SK-N-SH (cell line): ENCODE data around the gene ABCD2. TPM values are rescaled to one million over a fixed set of nuclear protein-coding genes. Genes with fewer than 3 reads are reported as not detected.

ENCODE experiments used
- CTCF ChIA-PET: fragments of 300-600, 350-600 bp; formaldehyde crosslinking; extraction: SDS; loops from one replicate; lab custom pipeline; 2021; lab: Yijun Ruan, JAX
- POLR2A ChIA-PET: fragments of 350-600 bp; sonication (Branson Sonifier 250); formaldehyde crosslinking; extraction: SDS; loops from one replicate; lab custom pipeline; 2020; ENCODE audit warnings: antibody characterized with exemption, inconsistent platforms; lab: Yijun Ruan, JAX
- DNase-seq: peaks from one replicate; pipeline ENCODE4 v3.0.0; 2012
- H2AFZ ChIP-seq: fragments of 200-600 bp; sonication (generic); 2 replicates; pipeline ENCODE4 v1.8.1; 2016; ENCODE audit warnings: antibody characterized with exemption, mild to moderate bottlenecking, low read depth
- H3F3A ChIP-seq: fragments of 200-600 bp; sonication (generic); replicated peaks from 2 replicates; pipeline ENCODE3; 2016; ENCODE audit warnings: antibody characterized with exemption, mild to moderate bottlenecking; ENCODE audit not compliant: insufficient read depth
- H3K27ac ChIP-seq, 2 experiments: fragments of 200-500 bp in 1 of 2; fragments of 200-600 bp in 1 of 2; sonication (Bioruptor generic) in 1 of 2; sonication (generic), shearing (Covaris generic) in 1 of 2; 2 replicates each; pipeline versions ENCODE4 v1.5.1 to v1.6.1; 2014 to 2016; ENCODE audit warnings: low read depth in 2 of 2, inconsistent platforms in 1 of 2, low read length in 1 of 2, mild to moderate bottlenecking in 1 of 2, mixed read lengths in 1 of 2
- H3K27me3 ChIP-seq: fragments of 200-600 bp; sonication (generic), shearing (Covaris generic); 2 replicates; pipeline ENCODE4 v1.6.1; 2016; ENCODE audit warnings: mixed run types; ENCODE audit not compliant: insufficient read depth
- H3K36me3 ChIP-seq, 2 experiments: fragments of 200-500 bp in 1 of 2; fragments of 200-600 bp in 1 of 2; sonication (Bioruptor generic) in 1 of 2; sonication (generic) in 1 of 2; replicated peaks in 1 of 2; 2 replicates each; pipeline versions ENCODE3 to v1.5.1; 2014 to 2016; ENCODE audit warnings: low read length in 1 of 2, mild to moderate bottlenecking in 1 of 2; ENCODE audit not compliant: insufficient read depth in 2 of 2, control insufficient read depth in 1 of 2
- H3K4me1 ChIP-seq, 2 experiments: fragments of 200-500 bp in 1 of 2; fragments of 200-600 bp in 1 of 2; sonication (Bioruptor generic) in 1 of 2; sonication (generic), shearing (Covaris generic) in 1 of 2; 2 replicates each; pipeline versions ENCODE4 v1.5.1 to v1.6.1; 2014 to 2016; ENCODE audit warnings: low read depth in 1 of 2, low read length in 1 of 2, mixed run types in 1 of 2; ENCODE audit not compliant: insufficient read depth in 2 of 2, control insufficient read depth in 1 of 2
- H3K4me2 ChIP-seq: fragments of 200-600 bp; sonication (generic), shearing (Covaris generic); 2 replicates; pipeline ENCODE4 v1.6.1; 2017; ENCODE audit warnings: mixed run types
- H3K4me3 ChIP-seq, 2 experiments: fragments of 200-500 bp in 1 of 2; fragments of 200-600 bp in 1 of 2; sonication (Bioruptor generic) in 1 of 2; sonication (generic), shearing (Covaris generic) in 1 of 2; 2 replicates each; pipeline versions ENCODE4 v1.5.1 to v1.8.1; 2014 to 2016; ENCODE audit warnings: low read depth in 2 of 2, inconsistent platforms in 1 of 2, low read length in 1 of 2, mild to moderate bottlenecking in 1 of 2, mixed read lengths in 1 of 2, moderate library complexity in 1 of 2
- H3K79me2 ChIP-seq: fragments of 200-600 bp; sonication (generic); 2 replicates; pipeline ENCODE4 v1.8.1; 2017; ENCODE audit warnings: mild to moderate bottlenecking; ENCODE audit not compliant: insufficient read depth
- H3K9ac ChIP-seq: fragments of 200-600 bp; sonication (generic); 2 replicates; pipeline ENCODE4 v1.6.1; 2017; ENCODE audit warnings: mixed run types
- H3K9me2 ChIP-seq: fragments of 200-600 bp; sonication (generic); 2 replicates; pipeline ENCODE4 v1.6.1; 2017; ENCODE audit warnings: mixed run types
- H3K9me3 ChIP-seq: fragments of 200-600 bp; sonication (generic); 2 replicates; pipeline ENCODE4 v1.6.1; 2017; ENCODE audit warnings: mixed run types, mild to moderate bottlenecking, moderate library complexity
- H4K20me1 ChIP-seq: fragments of 200-600 bp; sonication (generic); 2 replicates; pipeline ENCODE4 v1.6.1; 2017; ENCODE audit warnings: mild to moderate bottlenecking, mixed run types; ENCODE audit not compliant: insufficient read depth
- CHD2 ChIP-seq: fragments of 150-350 bp; IDR thresholded peaks from 2 replicates; pipeline ENCODE4 v1.6.1; 2018; ENCODE audit warnings: low read length; ENCODE audit not compliant: partially characterized antibody
- EP300 ChIP-seq, 2 experiments: IDR thresholded peaks; 2 replicates each; pipeline versions ENCODE4 v1.4.0 to v1.6.1; 2012; ENCODE audit warnings: borderline replicate concordance in 1 of 2, low read depth in 1 of 2, low read length in 1 of 2
- EZH2phosphoT487 ChIP-seq: fragments of 200-600 bp; sonication (generic); IDR thresholded peaks from 2 replicates; pipeline ENCODE4 v1.6.1; 2017; ENCODE audit warnings: low read depth, mixed run types, mild to moderate bottlenecking, antibody characterized with exemption, moderate library complexity, borderline replicate concordance
- FOSL2 ChIP-seq: IDR thresholded peaks from 2 replicates; pipeline ENCODE4 v1.4.0; 2012; ENCODE audit warnings: low read depth, mild to moderate bottlenecking, moderate library complexity, borderline replicate concordance
- FOXJ3 ChIP-seq: sonication (generic); formaldehyde crosslinking; IDR thresholded peaks from 2 replicates; pipeline ENCODE4 v1.5.1; 2020; ENCODE audit warnings: mild to moderate bottlenecking, missing genetic modification reagents
- GATA2 ChIP-seq: sonication (generic); formaldehyde crosslinking; IDR thresholded peaks from 2 replicates; pipeline ENCODE4 v1.5.0; 2020; ENCODE audit warnings: mild to moderate bottlenecking, missing genetic modification reagents
- JUND ChIP-seq: IDR thresholded peaks from 2 replicates; pipeline ENCODE4 v1.4.0; 2012
- MXI1 ChIP-seq: IDR thresholded peaks from 2 replicates; pipeline ENCODE4 v1.6.1; 2012; ENCODE audit warnings: mild to moderate bottlenecking, low read depth, low read length, improper control_type of control experiment
- RFX5 ChIP-seq: IDR thresholded peaks from 2 replicates; pipeline ENCODE4 v1.6.1; 2012; ENCODE audit warnings: mild to moderate bottlenecking, improper control_type of control experiment, low read length
- RXRA ChIP-seq: IDR thresholded peaks from 2 replicates; pipeline ENCODE4 v1.4.0; 2012; ENCODE audit warnings: low read depth, mild to moderate bottlenecking, borderline replicate concordance
- SIN3A ChIP-seq: IDR thresholded peaks from 2 replicates; pipeline ENCODE4 v1.6.1; 2012; ENCODE audit warnings: low read depth, mild to moderate bottlenecking, low read length, moderate library complexity, borderline replicate concordance
- SMC3 ChIP-seq: IDR thresholded peaks from 2 replicates; pipeline ENCODE4 v1.6.1; 2012; ENCODE audit warnings: low read depth, low read length, improper control_type of control experiment
- TCF12 ChIP-seq: IDR thresholded peaks from 2 replicates; pipeline ENCODE4 v1.4.0; 2012
- YY1 ChIP-seq: IDR thresholded peaks from 2 replicates; pipeline ENCODE4 v1.4.0; 2012; ENCODE audit warnings: low read depth, mild to moderate bottlenecking
- WGBS: methylation state at CpG from one replicate; pipeline ENCODE4 v1.1.6; 2017; ENCODE audit warnings: low lambda C conversion rate; 5-methylcytosine and 5-hydroxymethylcytosine counted together
- polyA plus RNA-seq, 3 experiments: library from polyadenylated mRNA; depleted of rRNA; stranded (reverse); fragments of >200 nt; gene quantifications; 2 replicates each; pipeline ENCODE4 v1.2.3, GENCODE V29; 2012
- TF ChIP-seq, protein P1 (sequence below): fragments of 200-600 bp; sonication (generic); IDR thresholded peaks from 2 replicates; pipeline ENCODE4 v1.6.1; 2017; ENCODE audit warnings: antibody characterized with exemption, mild to moderate bottlenecking, moderate library complexity
- TF ChIP-seq, protein P2 (sequence below): IDR thresholded peaks from 2 replicates; pipeline ENCODE4 v1.4.0; 2012; ENCODE audit warnings: low read depth, borderline replicate concordance
- TF ChIP-seq, protein P3 (sequence below): fragments of 150-350 bp; IDR thresholded peaks from 2 replicates; pipeline ENCODE4 v1.6.1; 2017; ENCODE audit warnings: antibody characterized with exemption, low read length, low read depth, borderline replicate concordance

ABCD2 gene
- polyA plus RNA-seq, 1 of the 3 experiments (the other 2 are of a cell fraction), result 0.02 TPM

DNA sequence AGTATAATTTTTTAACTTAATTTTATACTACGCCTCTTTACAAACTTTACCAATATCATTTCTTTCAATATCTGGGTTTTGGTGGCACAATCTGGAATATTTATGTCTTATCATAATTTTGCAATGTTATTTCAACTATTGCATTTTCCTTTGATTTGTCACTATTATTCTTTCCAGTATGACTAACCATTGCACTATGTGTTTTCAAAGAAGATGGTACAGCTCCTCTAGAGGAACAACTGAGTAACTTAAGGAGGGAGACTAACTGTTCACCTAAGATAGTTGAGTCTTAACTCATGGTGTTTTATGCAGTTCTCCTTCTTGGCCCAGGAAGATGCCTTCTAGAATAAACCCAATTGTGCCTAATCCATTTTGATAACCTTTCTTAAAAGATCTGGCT is 116.2 kb downstream of the ABCD2 start:
- Histone ChIP-seq H3K27me3 (no peaks in the 10 kb centered on the region), H3K36me3 (no peaks in the 10 kb centered on the region), H3K9me3 (no peaks in the 10 kb centered on the region), H3F3A (no peaks in the 10 kb centered on the region), H3K4me1 (no peaks in the 10 kb centered on the region), H3K4me2 (no peak overlapping the region), H3K27ac (no peak overlapping the region), H3K9ac (no peak overlapping the region), H3K79me2 (no peaks in the 10 kb centered on the region), H4K20me1 (no peaks in the 10 kb centered on the region), H2AFZ (no peak overlapping the region), H3K4me3 (no peak overlapping the region), H3K9me2 (no peaks in the 10 kb centered on the region; the same call in 1 of the 2 replicates)
- 90% methylated on average over 1 of the region's 1 CpG for WGBS
- TF ChIP-seq FOSL2 (peak; percentile 53; the same call in 1 of the 2 replicates), SMC3 (no peak), JUND (peak; percentile 36)
- TF ChIP-seq, protein P1, sequence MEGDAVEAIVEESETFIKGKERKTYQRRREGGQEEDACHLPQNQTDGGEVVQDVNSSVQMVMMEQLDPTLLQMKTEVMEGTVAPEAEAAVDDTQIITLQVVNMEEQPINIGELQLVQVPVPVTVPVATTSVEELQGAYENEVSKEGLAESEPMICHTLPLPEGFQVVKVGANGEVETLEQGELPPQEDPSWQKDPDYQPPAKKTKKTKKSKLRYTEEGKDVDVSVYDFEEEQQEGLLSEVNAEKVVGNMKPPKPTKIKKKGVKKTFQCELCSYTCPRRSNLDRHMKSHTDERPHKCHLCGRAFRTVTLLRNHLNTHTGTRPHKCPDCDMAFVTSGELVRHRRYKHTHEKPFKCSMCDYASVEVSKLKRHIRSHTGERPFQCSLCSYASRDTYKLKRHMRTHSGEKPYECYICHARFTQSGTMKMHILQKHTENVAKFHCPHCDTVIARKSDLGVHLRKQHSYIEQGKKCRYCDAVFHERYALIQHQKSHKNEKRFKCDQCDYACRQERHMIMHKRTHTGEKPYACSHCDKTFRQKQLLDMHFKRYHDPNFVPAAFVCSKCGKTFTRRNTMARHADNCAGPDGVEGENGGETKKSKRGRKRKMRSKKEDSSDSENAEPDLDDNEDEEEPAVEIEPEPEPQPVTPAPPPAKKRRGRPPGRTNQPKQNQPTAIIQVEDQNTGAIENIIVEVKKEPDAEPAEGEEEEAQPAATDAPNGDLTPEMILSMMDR, result peak; percentile 54
- ChIA-PET CTCF (no interaction called here), POLR2A (no interaction called here)
- DNase-seq, result no peak

DNA sequence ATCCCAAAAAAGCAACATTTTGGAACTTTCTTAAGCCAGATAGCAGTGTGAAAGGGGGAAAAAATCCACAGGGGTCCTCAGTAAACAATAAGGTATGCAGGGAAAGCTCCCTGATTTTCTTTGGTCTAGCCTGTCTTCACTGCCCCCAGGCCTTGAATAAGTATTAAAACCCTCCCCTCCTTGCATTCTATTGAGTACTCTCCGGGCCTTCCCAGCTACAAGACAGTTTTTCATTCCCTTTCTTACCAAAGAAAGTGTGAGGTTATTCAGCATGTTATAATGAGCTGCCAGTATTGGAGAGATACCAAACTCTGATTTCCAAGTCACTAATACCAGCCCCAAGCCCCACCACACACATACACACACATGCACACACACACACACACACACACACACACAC is 116.9 kb downstream of the ABCD2 start:
- POLR2A ChIA-PET, result no interaction called here
- Histone ChIP-seq H3K9me2 (no peaks in the 10 kb centered on the region; the same call in 1 of the 2 replicates), H3F3A (no peaks in the 10 kb centered on the region), H4K20me1 (no peaks in the 10 kb centered on the region), H3K9ac (no peak overlapping the region), H3K79me2 (no peaks in the 10 kb centered on the region), H3K27me3 (no peaks in the 10 kb centered on the region), H3K27ac (no peak overlapping the region), H3K36me3 (no peaks in the 10 kb centered on the region), H3K4me3 (no peak overlapping the region), H3K4me2 (no peak overlapping the region), H3K9me3 (no peaks in the 10 kb centered on the region), H2AFZ (no peak overlapping the region), H3K4me1 (no peaks in the 10 kb centered on the region)
- CTCF ChIA-PET, result interaction anchor here (1.0 kb wide), 1 partner anchor 68 kb away, joined by 3 read pairs; no protein-coding TSS in a partner anchor
- 78% methylated on average over 1 of the region's 1 CpG for WGBS
- DNase-seq, result no peak
- TF ChIP-seq YY1, result no peak
- no peak for TF ChIP-seq MXI1
- TF ChIP-seq SIN3A, result no peak
- TF ChIP-seq EP300 (IDR thresholded peaks at IDR 0.05; ENCODE audit: borderline replicate concordance in 1 of 2, low read depth in 1 of 2, low read length in 1 of 2), result no peak
- TF ChIP-seq RFX5, result no peak
- TF ChIP-seq GATA2 (CRISPR knock-in tag), result no peak
- TF ChIP-seq CHD2, result no peak
- no peak for TF ChIP-seq EZH2phosphoT487
- no peak for TF ChIP-seq RXRA
- no peak for TF ChIP-seq FOXJ3 (CRISPR knock-in tag)
- TF ChIP-seq, protein P2, sequence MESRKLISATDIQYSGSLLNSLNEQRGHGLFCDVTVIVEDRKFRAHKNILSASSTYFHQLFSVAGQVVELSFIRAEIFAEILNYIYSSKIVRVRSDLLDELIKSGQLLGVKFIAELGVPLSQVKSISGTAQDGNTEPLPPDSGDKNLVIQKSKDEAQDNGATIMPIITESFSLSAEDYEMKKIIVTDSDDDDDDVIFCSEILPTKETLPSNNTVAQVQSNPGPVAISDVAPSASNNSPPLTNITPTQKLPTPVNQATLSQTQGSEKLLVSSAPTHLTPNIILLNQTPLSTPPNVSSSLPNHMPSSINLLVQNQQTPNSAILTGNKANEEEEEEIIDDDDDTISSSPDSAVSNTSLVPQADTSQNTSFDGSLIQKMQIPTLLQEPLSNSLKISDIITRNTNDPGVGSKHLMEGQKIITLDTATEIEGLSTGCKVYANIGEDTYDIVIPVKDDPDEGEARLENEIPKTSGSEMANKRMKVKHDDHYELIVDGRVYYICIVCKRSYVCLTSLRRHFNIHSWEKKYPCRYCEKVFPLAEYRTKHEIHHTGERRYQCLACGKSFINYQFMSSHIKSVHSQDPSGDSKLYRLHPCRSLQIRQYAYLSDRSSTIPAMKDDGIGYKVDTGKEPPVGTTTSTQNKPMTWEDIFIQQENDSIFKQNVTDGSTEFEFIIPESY, result no peak
- TF ChIP-seq, protein P3, sequence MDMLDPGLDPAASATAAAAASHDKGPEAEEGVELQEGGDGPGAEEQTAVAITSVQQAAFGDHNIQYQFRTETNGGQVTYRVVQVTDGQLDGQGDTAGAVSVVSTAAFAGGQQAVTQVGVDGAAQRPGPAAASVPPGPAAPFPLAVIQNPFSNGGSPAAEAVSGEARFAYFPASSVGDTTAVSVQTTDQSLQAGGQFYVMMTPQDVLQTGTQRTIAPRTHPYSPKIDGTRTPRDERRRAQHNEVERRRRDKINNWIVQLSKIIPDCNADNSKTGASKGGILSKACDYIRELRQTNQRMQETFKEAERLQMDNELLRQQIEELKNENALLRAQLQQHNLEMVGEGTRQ, result no peak
- TF ChIP-seq TCF12, result no peak
- no peak for TF ChIP-seq FOSL2
